GM12874 (cell line): ENCODE results near the gene LMNTD1.

Experiments used
- TF ChIP-seq, protein P1 (sequence below): IDR thresholded peaks from 2 replicates; pipeline ENCODE4 v1.5.1; 2011; ENCODE audit warnings: low read depth, mild to moderate bottlenecking, control low read depth, low read length, moderate library complexity; ENCODE audit not compliant: insufficient read depth

Gene LMNTD1

DNA sequence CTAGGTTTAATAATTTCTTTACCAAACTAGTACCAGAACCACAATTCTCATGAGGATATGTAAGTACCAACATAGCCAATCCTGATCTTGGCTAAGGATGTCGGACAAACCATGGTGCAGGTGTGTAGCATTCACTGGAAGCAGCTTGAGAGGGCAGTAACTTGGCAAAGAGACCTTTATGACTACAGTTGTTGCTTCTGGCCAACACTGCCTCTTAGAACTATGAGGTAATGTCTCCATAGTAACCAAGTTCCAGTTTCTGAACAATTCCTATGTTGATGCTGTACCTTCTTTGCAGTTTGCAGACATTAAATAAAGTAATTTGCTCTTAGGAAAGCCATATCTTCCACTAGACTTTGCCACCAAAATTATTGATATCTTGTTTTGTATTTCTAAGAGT is at the start of gene LMNTD1:
Gene LMNTD1, minus strand, starts transcription at position 186 of the 400 bp plus-strand sequence. CDS start 324 bp downstream, outside the sequence.
- TF ChIP-seq, protein P1, sequence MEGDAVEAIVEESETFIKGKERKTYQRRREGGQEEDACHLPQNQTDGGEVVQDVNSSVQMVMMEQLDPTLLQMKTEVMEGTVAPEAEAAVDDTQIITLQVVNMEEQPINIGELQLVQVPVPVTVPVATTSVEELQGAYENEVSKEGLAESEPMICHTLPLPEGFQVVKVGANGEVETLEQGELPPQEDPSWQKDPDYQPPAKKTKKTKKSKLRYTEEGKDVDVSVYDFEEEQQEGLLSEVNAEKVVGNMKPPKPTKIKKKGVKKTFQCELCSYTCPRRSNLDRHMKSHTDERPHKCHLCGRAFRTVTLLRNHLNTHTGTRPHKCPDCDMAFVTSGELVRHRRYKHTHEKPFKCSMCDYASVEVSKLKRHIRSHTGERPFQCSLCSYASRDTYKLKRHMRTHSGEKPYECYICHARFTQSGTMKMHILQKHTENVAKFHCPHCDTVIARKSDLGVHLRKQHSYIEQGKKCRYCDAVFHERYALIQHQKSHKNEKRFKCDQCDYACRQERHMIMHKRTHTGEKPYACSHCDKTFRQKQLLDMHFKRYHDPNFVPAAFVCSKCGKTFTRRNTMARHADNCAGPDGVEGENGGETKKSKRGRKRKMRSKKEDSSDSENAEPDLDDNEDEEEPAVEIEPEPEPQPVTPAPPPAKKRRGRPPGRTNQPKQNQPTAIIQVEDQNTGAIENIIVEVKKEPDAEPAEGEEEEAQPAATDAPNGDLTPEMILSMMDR = no peak

DNA sequence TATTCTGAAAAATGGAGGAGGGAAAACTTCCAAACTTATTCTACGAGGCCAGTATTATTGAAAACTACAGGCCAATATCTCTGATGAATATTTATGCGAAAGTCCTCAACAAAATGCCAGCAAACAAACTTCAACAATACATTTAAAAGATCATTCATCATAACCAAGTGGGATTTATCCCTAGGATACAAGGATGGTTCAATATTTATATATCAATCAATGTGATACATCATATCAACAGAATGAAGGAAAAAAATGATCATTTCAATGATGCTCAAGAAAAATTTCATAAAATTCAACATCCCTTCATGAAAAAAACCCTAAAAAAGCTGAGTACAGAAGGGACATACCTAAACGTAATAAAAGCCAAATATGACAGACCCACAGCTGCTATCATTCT is 45.9 kb upstream of the LMNTD1 start:
- TF ChIP-seq, protein P1 = no peak

DNA sequence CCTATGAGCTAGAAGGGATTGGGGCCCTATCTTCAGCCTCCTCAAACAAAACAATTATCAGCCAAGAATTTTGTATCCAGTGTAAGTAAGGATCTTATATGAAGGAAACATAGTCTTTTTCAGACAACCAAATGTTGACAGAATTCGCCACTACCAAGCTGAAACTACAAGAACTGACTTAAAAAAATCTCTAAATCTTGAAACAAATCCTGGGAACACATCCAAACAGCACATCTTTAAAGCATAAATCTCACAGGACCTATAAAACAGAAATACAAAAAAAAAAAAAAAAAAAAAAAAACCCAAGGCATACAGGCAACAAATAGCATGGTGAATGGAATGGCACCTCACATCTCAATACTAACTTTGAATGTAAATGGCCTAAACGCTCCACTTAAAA is 41.3 kb upstream of the LMNTD1 start:
- TF ChIP-seq, protein P1 = no peak

DNA sequence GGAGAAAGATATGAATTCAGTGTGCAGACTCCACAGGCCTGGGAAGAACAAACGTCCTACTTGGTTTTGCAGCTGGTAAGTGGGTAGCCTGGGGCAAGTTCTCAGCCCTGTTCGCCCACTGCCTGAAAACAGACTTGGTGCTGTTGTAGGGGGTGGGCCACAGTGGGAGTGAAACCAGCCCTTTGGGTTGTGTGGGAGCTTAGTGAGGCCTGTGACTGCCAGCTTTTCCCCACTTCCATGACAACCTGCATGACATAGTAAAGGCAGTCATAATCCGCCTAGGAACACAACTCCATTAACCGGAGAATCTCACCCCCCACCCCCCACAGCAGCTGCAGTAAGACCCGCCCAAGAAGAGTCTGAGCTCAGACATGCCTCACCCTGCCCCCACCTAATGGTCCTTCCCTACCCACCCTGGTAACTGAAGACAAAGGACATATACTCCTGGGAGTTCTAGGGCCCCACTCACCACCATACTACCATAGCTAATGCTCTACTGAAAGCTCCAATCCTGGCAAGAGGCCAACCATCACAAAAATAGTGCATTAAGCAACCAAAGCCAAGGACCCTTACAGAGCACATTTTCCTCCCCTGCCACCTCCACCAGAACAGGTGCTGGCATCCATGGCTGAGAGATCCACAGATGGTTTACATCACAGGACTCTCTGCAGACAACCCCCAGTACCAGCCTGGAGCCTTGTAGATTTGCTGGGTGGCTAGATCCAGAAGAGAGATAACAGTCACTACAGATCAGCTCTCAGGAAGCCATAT is 39.8 kb upstream of the LMNTD1 start:
- TF ChIP-seq, protein P1 = no peak

GRCh38 chr12:25591144-25591543 is 38.1 kb upstream of the LMNTD1 start:
- TF ChIP-seq, protein P1 = no peak

DNA sequence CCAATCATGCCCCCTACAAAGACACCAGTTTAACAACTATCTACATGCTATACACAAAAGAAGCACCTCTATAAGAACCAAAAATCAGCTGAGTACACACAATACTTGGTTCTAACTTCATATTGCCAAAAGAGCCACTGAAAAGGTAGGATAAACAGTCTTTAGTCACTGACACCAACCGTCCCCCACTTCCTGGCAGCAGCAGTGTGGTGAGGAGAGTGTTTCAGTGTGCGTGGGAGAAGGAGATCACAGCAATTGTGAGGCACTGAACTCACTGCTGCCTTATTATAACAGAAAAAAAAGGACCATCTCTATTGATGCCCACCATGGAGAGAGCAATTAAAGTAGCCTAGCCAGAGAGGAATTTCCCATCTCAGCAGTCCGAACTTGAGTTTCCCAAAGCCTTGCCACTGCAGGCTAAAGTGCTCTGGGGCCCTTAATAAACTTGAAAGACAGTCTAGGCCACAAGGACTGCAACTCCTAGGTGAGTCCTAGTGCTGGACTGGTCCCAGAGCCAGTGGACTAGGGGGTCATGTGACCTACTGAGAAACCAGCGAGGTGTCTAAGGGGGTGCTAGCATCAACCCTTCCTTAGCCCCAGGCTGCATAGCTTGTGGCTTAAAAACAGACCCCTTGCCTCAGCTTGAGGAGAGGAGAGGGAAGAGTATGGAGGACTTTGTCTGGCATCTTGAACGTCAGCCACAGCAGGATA is 37.1 kb upstream of the LMNTD1 start:
- TF ChIP-seq, protein P1 = no peak

- TF ChIP-seq, protein P1 = no peak
Measured at GRCh38 chr12:25587346-25587745, 34.3 kb upstream of the LMNTD1 start.
